Activated T-helper 1 cell treated with anti-CD3 and anti-CD28 coated beads, Interleukin-12 subunit alpha, Interleukin-12 subunit beta, Interleukin-2, Interleukin-4 antibody, amounts not matched to agents 30 ng/mL and 10 ng/mL and 1 ng/mL, durations not matched to agents 14 hours and 24 hours and 36 hours (primary cell): ENCODE measurements around the gene GDI2. TPM values are rescaled to one million over a fixed set of nuclear protein-coding genes. Genes with fewer than 3 reads are reported as not detected.

Source experiments
- DNase-seq: peaks from one replicate; pipeline ENCODE4 v3.0.0; 2021; ENCODE audit warnings: low spot score
- H3K27ac Mint-ChIP-seq: one replicate; pipeline ENCODE4 v1.8.0; 2021; ENCODE audit warnings: mild to moderate bottlenecking, mixed read lengths
- H3K27me3 Mint-ChIP-seq: one replicate; pipeline ENCODE4 v1.8.0; 2022; ENCODE audit warnings: mild to moderate bottlenecking, moderate library complexity, mixed read lengths; ENCODE audit not compliant: insufficient read depth
- H3K36me3 Mint-ChIP-seq: one replicate; pipeline ENCODE4 v1.8.0; 2021; ENCODE audit warnings: low read depth, mixed read lengths
- H3K4me1 Mint-ChIP-seq: one replicate; pipeline ENCODE4 v1.8.0; 2021; ENCODE audit warnings: low read depth, mixed read lengths
- H3K4me3 Mint-ChIP-seq: one replicate; pipeline ENCODE4 v1.8.0; 2021; ENCODE audit warnings: mild to moderate bottlenecking, moderate library complexity, mixed read lengths
- H3K9me3 Mint-ChIP-seq: one replicate; pipeline ENCODE4 v1.8.0; 2021; ENCODE audit warnings: mixed read lengths
- intact Hi-C: fragments of 100-400 bp; cut with micrococcal nuclease; formaldehyde crosslinking; loops from one replicate; pipeline ENCODE4 v1.15.1; 2024
- total RNA-seq: library from RNA; stranded (reverse); gene quantifications from 2 replicates; pipeline ENCODE4 v1.2.3, GENCODE V29; 2022

Gene GDI2
- total RNA-seq, 1 donor from 2014 or later: 290 TPM

GRCh38 chr10:5774987-5775620 lies 38.1 kb downstream of the GDI2 start:
- H3K9me3 Mint-ChIP-seq: no peaks in the 10 kb centered on the region
- peak overlapping the region; percentile 58 for H3K4me3 Mint-ChIP-seq
- no peaks in the 10 kb centered on the region for H3K27me3 Mint-ChIP-seq
- DNase-seq: no peak
- H3K4me1 Mint-ChIP-seq: peaks cover 34% of the 10 kb centered on the region
- peaks cover 43% of the 10 kb centered on the region for H3K36me3 Mint-ChIP-seq
- H3K27ac Mint-ChIP-seq: peak overlapping the region; percentile 91
- intact Hi-C loops: loop anchor here (1.0 to 5.0 kb wide), 4 partner anchors 16 to 115 kb away; partner anchors contain the start of genes FBH1 and TASOR2

DNA sequence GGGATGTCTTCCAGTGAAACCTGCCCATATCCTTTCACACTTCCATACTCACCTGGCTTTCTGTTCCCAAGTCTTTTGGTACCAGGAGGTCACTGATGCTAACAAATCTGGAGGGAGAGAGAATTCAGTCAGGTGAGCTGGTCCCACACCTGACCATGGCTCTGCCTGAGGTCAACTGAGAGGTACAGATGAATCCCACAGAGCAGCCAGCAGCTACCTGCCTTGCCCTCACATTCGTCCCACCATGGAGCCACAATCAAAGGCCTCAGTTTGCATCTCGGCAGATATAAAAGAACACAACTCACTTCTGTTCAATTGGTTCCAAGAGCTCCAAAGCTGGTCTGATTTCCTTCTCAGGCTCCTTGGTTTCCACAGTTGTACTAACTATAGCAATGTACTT lies 47.0 kb downstream of the GDI2 start:
- Mint-ChIP-seq H3K27ac (peak overlapping the region; percentile 11), H3K9me3 (no peaks in the 10 kb centered on the region), H3K36me3 (peaks cover 49% of the 10 kb centered on the region), H3K27me3 (no peaks in the 10 kb centered on the region), H3K4me1 (peaks cover 19% of the 10 kb centered on the region), H3K4me3 (no peak overlapping the region)
- DNase-seq: no peak
- intact Hi-C loops: no loop called here

GRCh38 chr10:5765617-5766016 lies 47.6 kb downstream of the GDI2 start:
- peaks cover 19% of the 10 kb centered on the region for H3K4me1 Mint-ChIP-seq
- H3K4me3 Mint-ChIP-seq: no peak overlapping the region
- intact Hi-C loops: loop anchor here (2.0 kb wide), 1 partner anchor 123 kb away; the partner anchor contains the start of gene ANKRD16
- DNase-seq: no peak
- peak overlapping the region; percentile 40 for H3K27ac Mint-ChIP-seq
- H3K27me3 Mint-ChIP-seq: no peaks in the 10 kb centered on the region
- peaks cover 53% of the 10 kb centered on the region for H3K36me3 Mint-ChIP-seq
- no peaks in the 10 kb centered on the region for H3K9me3 Mint-ChIP-seq

GRCh38 chr10:5764422-5765297 lies 48.6 kb downstream of the GDI2 start:
- H3K9me3 Mint-ChIP-seq: no peaks in the 10 kb centered on the region
- DNase-seq: no peak
- H3K27me3 Mint-ChIP-seq: no peaks in the 10 kb centered on the region
- intact Hi-C loops: loop anchor here (2.0 kb wide), 1 partner anchor 124 kb away; the partner anchor contains the start of gene ANKRD16
- H3K4me3 Mint-ChIP-seq: no peak overlapping the region
- H3K27ac Mint-ChIP-seq: peak overlapping the region; percentile 27
- H3K36me3 Mint-ChIP-seq: peaks cover 57% of the 10 kb centered on the region
- peaks cover 19% of the 10 kb centered on the region for H3K4me1 Mint-ChIP-seq

DNA sequence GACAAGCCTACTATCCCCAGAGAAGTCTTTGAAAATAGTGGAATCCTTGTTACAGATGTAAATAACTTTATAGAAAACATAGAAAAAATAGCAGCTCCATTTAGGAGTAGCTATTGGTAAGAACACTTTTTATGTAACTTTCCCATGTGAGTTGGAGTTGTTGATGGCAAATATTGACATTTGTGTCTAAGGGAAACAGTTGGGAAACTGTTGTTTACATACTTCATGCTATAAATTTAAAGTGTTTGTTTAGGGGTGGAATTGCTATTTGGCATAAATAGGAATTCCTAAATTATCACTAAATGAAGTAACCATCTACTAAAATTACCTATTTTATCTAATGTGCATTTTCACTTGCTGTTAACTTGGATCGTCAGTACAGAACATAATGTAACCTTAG lies 50.7 kb downstream of the GDI2 start:
- Mint-ChIP-seq H3K27me3 (no peaks in the 10 kb centered on the region), H3K9me3 (no peaks in the 10 kb centered on the region), H3K4me3 (no peak overlapping the region), H3K36me3 (peaks cover 59% of the 10 kb centered on the region), H3K27ac (no peak overlapping the region), H3K4me1 (peaks cover 14% of the 10 kb centered on the region)
- DNase-seq: no peak
- intact Hi-C loops: no loop called here

DNA sequence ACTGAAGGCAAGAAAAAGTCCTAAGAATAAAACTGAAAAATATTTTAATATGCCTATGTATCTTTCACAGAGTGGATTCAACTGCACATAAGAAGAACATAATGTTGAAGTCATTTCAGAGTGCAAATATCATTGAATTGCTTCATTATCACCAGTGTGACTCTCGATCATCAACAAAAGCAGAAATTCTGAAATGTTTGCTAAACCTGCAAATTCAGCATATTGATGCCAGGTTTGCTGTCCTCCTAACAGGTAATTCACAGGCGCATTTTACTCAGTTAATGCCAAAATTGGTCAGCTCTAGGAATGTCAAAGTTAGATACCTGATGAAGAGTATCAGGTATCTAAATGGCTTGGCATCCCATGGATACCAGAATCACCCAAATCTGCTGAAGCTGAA lies 52.0 kb downstream of the GDI2 start:
- Mint-ChIP-seq H3K36me3 (peaks cover 58% of the 10 kb centered on the region), H3K27ac (no peak overlapping the region)

GRCh38 chr10:5760515-5760914 lies 52.7 kb downstream of the GDI2 start:
- Mint-ChIP-seq H3K36me3 (peaks cover 51% of the 10 kb centered on the region), H3K4me3 (no peak overlapping the region), H3K4me1 (peaks cover 14% of the 10 kb centered on the region), H3K27me3 (no peaks in the 10 kb centered on the region), H3K27ac (no peak overlapping the region), H3K9me3 (no peaks in the 10 kb centered on the region)
- intact Hi-C loops: no loop called here
- DNase-seq: no peak

More for the DNA sequence above, 52.0 kb downstream of the GDI2 start:
- Mint-ChIP-seq H3K4me1 (peaks cover 14% of the 10 kb centered on the region), H3K9me3 (no peaks in the 10 kb centered on the region), H3K4me3 (no peak overlapping the region), H3K27me3 (no peaks in the 10 kb centered on the region)
- no peak for DNase-seq
- intact Hi-C loops: no loop called here

- Mint-ChIP-seq H3K27ac (no peak overlapping the region), H3K27me3 (no peaks in the 10 kb centered on the region), H3K9me3 (no peaks in the 10 kb centered on the region), H3K36me3 (peaks cover 44% of the 10 kb centered on the region), H3K4me3 (no peak overlapping the region), H3K4me1 (peaks cover 2% of the 10 kb centered on the region)
- intact Hi-C loops: loop anchor here (2.0 kb wide), 1 partner anchor 16 kb away; no protein-coding TSS in a partner anchor
- DNase-seq: no peak
Measured at GRCh38 chr10:5758927-5759326, 54.3 kb downstream of the GDI2 start.

DNA sequence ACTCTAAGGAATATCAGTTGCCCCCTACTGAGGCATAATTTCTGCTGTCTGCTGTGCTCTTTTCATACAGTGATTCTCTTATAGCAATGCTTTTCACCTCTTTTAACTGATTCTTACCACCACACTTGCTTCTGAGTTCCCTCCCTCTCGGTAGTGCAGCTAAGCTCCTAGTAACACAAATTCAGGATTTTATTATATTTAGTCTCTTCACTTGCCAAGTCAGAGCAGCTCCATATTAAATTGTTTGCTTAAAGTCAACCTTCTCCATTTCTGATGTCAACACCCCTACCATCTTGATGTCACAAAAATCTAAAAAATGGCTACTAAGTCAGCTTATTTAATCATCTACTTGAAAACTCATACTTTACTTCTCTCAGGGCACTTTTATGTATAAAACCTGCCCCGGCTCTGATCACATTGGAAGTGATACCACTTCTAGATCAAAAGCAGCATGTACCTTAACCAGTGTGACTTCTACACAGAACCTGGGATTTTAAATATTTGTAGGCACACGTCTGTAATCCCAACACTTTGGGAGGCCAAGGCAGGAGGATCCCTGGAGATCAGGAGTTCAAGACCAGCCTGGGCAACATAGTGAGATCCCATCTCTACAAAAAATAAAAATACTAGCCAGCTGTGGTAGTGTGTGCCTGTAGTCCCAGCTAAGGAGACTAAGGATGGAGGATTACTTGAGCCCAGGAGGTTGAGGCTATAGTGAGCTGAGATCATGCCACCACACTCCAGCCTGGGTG lies 55.3 kb downstream of the GDI2 start:
- no peak for DNase-seq
- intact Hi-C loops: loop anchor here (2.0 kb wide), 1 partner anchor 17 kb away; no protein-coding TSS in a partner anchor
- Mint-ChIP-seq H3K27me3 (no peaks in the 10 kb centered on the region), H3K9me3 (no peaks in the 10 kb centered on the region), H3K4me3 (no peak overlapping the region), H3K4me1 (peaks cover 11% of the 10 kb centered on the region), H3K27ac (no peak overlapping the region), H3K36me3 (peaks cover 48% of the 10 kb centered on the region)

DNA sequence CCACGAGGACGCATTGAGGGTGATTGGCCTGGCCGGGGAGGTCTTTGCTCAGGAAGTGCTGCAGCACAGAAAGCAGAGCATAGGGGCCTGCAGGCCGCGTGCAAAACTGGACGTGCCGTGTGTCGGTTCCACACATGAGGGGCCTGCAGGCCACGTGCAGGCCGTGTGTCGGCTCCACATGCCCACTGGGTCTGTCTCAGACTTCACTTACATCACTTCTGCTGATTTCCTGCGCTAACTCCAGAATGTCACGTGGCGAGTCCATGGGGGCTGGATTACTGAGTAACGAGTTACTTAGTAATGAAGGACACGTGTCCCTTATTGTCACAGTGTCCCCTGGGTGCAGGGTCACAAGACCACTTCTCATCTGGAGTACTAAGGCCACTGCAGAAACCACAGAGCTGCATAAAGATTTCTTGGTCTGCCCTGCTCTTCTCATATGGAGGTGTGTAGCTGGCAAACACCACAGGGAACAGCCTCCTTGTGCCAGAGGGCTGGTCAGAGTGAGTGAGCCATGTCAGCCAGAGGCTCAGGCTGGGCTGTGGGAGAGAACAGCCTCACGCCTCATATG lies 60.8 kb downstream of the GDI2 start:
- Mint-ChIP-seq H3K27ac (no peak overlapping the region), H3K27me3 (no peaks in the 10 kb centered on the region), H3K9me3 (no peaks in the 10 kb centered on the region), H3K36me3 (peaks cover 56% of the 10 kb centered on the region), H3K4me3 (no peak overlapping the region), H3K4me1 (peaks cover 25% of the 10 kb centered on the region)
- DNase-seq: no peak
- intact Hi-C loops: no loop called here

DNA sequence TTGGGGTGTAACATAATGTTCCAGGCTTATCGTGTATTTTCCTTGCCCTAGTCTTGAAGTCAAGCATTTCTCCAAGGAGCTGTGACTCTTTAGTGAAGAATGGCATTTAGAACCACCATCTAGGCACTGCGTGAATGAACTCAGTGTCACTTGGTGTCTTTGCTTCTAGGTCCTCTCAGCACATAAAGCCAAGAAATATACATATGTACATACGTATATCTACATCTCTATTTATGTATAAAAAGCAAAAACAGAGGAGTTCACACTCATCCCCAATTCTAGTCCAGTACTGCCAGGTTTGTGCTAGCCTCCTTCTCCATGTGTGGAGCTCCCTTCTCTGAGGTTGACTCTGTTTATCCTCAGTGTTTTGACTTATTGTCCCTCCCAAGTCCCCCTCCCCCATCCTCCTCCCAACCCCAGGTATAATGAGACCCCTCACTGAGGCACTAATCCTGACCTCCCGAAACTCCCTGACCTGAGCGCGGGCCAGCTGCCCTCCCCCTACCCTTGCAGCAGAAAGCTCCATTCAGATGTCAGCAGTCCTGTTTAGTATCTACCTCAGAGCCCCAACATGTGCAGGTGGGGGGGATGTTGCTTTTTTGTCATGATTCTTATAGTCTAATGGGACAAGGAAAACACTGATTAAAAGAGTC lies 61.5 kb downstream of the GDI2 start:
- H3K27me3 Mint-ChIP-seq: no peaks in the 10 kb centered on the region
- DNase-seq: no peak
- peaks cover 58% of the 10 kb centered on the region for H3K36me3 Mint-ChIP-seq
- H3K4me3 Mint-ChIP-seq: no peak overlapping the region
- peaks cover 30% of the 10 kb centered on the region for H3K4me1 Mint-ChIP-seq
- no peak overlapping the region for H3K27ac Mint-ChIP-seq
- intact Hi-C loops: no loop called here
- H3K9me3 Mint-ChIP-seq: no peaks in the 10 kb centered on the region

DNA sequence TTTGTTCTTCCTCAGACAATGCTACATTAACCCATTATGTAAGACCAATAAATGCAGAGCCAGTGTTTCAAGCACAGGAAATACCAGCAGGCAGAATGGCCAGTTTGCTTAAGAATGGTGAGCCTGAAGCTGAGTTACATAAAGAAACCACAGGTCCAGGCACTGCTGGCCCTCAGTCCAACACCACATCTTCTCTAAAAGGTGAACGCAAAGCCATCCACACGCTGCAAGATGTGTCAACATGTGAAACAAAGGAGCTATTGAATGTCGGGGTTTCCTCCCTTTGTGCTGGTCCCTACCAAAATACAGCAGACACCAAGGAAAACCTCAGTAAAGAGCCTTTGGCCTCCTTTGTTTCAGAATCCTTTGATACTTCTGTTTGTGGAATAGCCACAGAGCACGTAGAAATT lies 64.8 kb downstream of the GDI2 start:
- no peak for DNase-seq
- H3K27ac Mint-ChIP-seq: no peak overlapping the region
- no peaks in the 10 kb centered on the region for H3K9me3 Mint-ChIP-seq
- H3K4me1 Mint-ChIP-seq: peaks cover 23% of the 10 kb centered on the region
- no peak overlapping the region for H3K4me3 Mint-ChIP-seq
- intact Hi-C loops: no loop called here
- peaks cover 60% of the 10 kb centered on the region for H3K36me3 Mint-ChIP-seq
- H3K27me3 Mint-ChIP-seq: no peaks in the 10 kb centered on the region
